Osteocyte (in vitro differentiated cells): ENCODE data around the gene DUSP11. TPM values are rescaled to one million over a fixed set of nuclear protein-coding genes. Genes with fewer than 3 reads are reported as not detected.
A peak's percentile ranks its signal among the peaks of the same experiment; 100 is the strongest.
"Not testable (repeated sequence)": the region's sequence is repeated elsewhere in the genome, so short reads cannot be mapped to it uniquely, and the experiment has no call there.

Source experiments
- DNase-seq: peaks from one replicate; pipeline ENCODE4 v3.0.0; 2021; ENCODE audit warnings: mixed read lengths; ENCODE audit not compliant: unreplicated experiment; ENCODE audit errors: extremely low spot score
- H3K27ac Mint-ChIP-seq: one replicate; pipeline ENCODE4 v1.8.0; 2021; ENCODE audit warnings: mild to moderate bottlenecking, mixed read lengths; ENCODE audit not compliant: unreplicated experiment
- H3K27me3 Mint-ChIP-seq: one replicate; pipeline ENCODE4 v1.8.0; 2021; ENCODE audit warnings: mixed read lengths; ENCODE audit not compliant: unreplicated experiment
- H3K36me3 Mint-ChIP-seq: one replicate; pipeline ENCODE4 v1.8.0; 2021; ENCODE audit warnings: mixed read lengths; ENCODE audit not compliant: unreplicated experiment
- H3K4me1 Mint-ChIP-seq: one replicate; pipeline ENCODE4 v1.8.0; 2021; ENCODE audit warnings: mixed read lengths; ENCODE audit not compliant: unreplicated experiment
- H3K4me3 Mint-ChIP-seq: one replicate; pipeline ENCODE4 v1.8.0; 2021; ENCODE audit warnings: mild to moderate bottlenecking, moderate library complexity, mixed read lengths; ENCODE audit not compliant: unreplicated experiment
- H3K9me3 Mint-ChIP-seq: one replicate; pipeline ENCODE4 v1.8.0; 2021; ENCODE audit warnings: mixed read lengths; ENCODE audit not compliant: unreplicated experiment
- CTCF ChIP-seq: fragments of 200-600 bp; sonication (generic); IDR thresholded peaks from 2 replicates; pipeline ENCODE4 v1.5.0; 2021; ENCODE audit warnings: antibody characterized with exemption, mild to moderate bottlenecking, moderate library complexity
- total RNA-seq: library from RNA; stranded (reverse); gene quantifications from 2 replicates; pipeline ENCODE4 v1.2.1, GENCODE V29; 2021

Gene DUSP11
- total RNA-seq, 1 donor from 2014 or later, result 24.7 TPM

DNA sequence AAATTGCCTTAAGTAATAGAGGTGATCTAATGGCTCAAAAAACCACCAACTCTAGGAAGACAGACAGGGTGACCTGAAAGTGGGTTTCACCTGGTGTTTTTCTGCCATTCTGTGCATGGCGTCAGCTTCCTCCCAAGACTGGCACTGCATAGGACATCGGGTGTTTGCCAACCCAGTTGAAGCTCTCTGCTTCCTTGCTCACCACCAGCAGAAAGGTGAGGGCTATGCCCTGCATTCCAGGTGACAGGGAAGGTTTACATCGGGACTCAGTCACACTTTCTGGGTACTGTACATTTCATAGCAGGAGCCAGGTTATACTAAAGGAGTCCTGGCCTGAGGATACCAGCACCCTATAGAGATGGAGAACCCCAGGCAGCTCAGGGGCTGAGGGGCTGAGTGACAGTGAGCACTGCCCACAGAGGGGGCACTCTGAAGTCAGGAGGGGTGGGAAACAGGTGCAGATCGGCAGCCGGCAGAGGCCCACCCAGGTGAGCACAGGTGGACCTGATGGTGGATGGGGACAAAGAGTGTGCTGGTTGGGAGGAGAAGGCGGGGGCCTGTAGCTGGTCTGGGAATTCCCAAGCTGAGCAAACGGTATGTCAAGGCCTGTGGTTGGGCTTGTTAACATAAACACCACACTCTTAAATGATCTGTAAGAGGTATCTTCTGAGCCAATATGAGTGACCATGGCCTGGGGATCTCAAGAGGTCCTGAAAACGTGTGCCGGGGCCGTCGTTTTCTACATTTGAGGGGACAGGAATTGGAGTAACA is 60.9 kb downstream of the DUSP11 start:
- Mint-ChIP-seq H3K27ac (no peak overlapping the region), H3K36me3 (peaks cover 4% of the 10 kb centered on the region), H3K4me3 (no peak overlapping the region), H3K27me3 (peaks cover 13% of the 10 kb centered on the region), H3K4me1 (no peaks in the 10 kb centered on the region), H3K9me3 (peaks cover 15% of the 10 kb centered on the region)
- TF ChIP-seq CTCF, result no peak
- peak; percentile 38 for DNase-seq

DNA sequence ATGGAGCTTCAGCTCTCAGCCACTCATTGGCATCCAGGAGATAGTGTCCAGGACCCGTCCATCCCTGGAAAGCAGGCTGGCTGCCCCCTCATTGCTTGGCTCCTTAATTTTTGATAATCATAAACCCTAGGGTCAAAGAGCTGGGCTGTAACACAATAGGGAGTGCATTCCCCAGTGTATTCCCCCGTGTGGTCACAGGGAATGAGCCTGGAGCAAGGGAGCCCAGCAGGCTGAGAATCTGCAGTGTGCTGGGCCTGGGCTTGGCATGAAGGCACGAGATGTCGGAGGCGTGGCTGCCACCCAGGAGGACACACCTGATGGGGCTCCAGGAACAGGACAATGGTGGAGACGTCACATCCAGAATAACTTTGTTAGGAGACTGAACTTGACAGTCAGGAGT is 61.5 kb downstream of the DUSP11 start:
- Mint-ChIP-seq H3K27ac (no peak overlapping the region), H3K4me1 (no peaks in the 10 kb centered on the region), H3K9me3 (peaks cover 19% of the 10 kb centered on the region), H3K36me3 (peaks cover 4% of the 10 kb centered on the region), H3K4me3 (no peak overlapping the region), H3K27me3 (peaks cover 18% of the 10 kb centered on the region)
- peak; percentile 73 for DNase-seq
- TF ChIP-seq CTCF, result no peak

GRCh38 chr2:73717695-73718094 is 62.2 kb downstream of the DUSP11 start:
- H3K4me3 Mint-ChIP-seq, DNase-seq, H3K27ac Mint-ChIP-seq, H3K4me1 Mint-ChIP-seq, H3K36me3 Mint-ChIP-seq: not testable (repeated sequence)
- H3K9me3 Mint-ChIP-seq, result peaks cover 15% of the 10 kb centered on the region
- peaks cover 18% of the 10 kb centered on the region for H3K27me3 Mint-ChIP-seq

DNA sequence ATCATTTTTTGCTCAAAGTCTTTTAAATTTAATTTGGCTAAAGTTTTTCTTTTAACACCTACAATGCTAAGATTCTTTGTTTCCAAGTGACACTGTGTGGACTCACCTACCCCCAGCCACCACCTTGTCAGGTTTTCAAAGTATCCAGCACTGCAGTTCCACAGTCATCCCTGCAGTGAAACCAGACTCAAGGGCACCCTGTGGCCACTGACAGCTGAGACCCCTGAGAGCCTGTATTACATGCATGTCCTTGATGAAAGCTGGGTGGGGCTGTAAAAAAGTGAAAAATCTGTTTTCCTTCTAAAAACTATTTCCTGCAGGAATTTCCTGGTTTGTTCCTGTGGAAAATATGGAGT is 62.7 kb downstream of the DUSP11 start:
- Mint-ChIP-seq H3K27ac (no peak overlapping the region), H3K4me3 (no peak overlapping the region), H3K36me3 (no peaks in the 10 kb centered on the region), H3K4me1 (no peaks in the 10 kb centered on the region), H3K9me3 (peaks cover 12% of the 10 kb centered on the region), H3K27me3 (peaks cover 18% of the 10 kb centered on the region)
- TF ChIP-seq CTCF, result no peak
- no peak for DNase-seq

- Mint-ChIP-seq H3K36me3 (no peaks in the 10 kb centered on the region), H3K4me1 (no peaks in the 10 kb centered on the region), H3K27ac (no peak overlapping the region), H3K4me3 (no peak overlapping the region), H3K9me3 (peaks cover 12% of the 10 kb centered on the region), H3K27me3 (peaks cover 23% of the 10 kb centered on the region)
- no peak for DNase-seq
- TF ChIP-seq CTCF, result no peak
Measured at GRCh38 chr2:73716543-73717250, 63.2 kb downstream of the DUSP11 start.
